Lung (tissue), 12 donors: ENCODE measurements around the gene SWSAP1. TPM values are rescaled to one million over a fixed set of nuclear protein-coding genes. Genes with fewer than 3 reads are reported as not detected.

Experiments used
- ATAC-seq: fragments of 200-7000 bp; cut with Tn5 transposase; one replicate; pipeline ENCODE4 v1.9.1; 2020; ENCODE audit warnings: moderate number of reproducible peaks; ENCODE audit not compliant: insufficient read depth, low FRiP score
- DNase-seq, 3 donors: peaks; one replicate each; pipeline ENCODE4 v3.0.0-alpha.2; 2013 to 2017
- H3K27ac ChIP-seq, 2 donors: one replicate each; pipeline ENCODE4 v1.5.1; 2013; ENCODE audit warnings: mild to moderate bottlenecking in 2 of 2, moderate library complexity in 2 of 2, control low read depth in 1 of 2, inconsistent platforms in 1 of 2, low read depth in 1 of 2, low read length in 1 of 2
- H3K27me3 ChIP-seq, 3 donors: one replicate each; pipeline ENCODE4 v1.5.1; 2013; ENCODE audit warnings: low read length in 2 of 3; ENCODE audit not compliant: control insufficient read depth in 3 of 3, insufficient read depth in 3 of 3
- H3K36me3 ChIP-seq, 4 donors: one replicate each; pipeline ENCODE4 v1.5.1; 2013; ENCODE audit warnings: low read length in 4 of 4, mild to moderate bottlenecking in 1 of 4, moderate library complexity in 1 of 4; ENCODE audit not compliant: control insufficient read depth in 4 of 4, insufficient read depth in 4 of 4
- H3K4me1 ChIP-seq, 5 donors: one replicate each; pipeline ENCODE4 v1.5.1; 2013; ENCODE audit warnings: low read length in 5 of 5, mild to moderate bottlenecking in 2 of 5, moderate library complexity in 1 of 5; ENCODE audit not compliant: control insufficient read depth in 5 of 5, insufficient read depth in 5 of 5
- H3K4me3 ChIP-seq: one replicate; pipeline ENCODE4 v1.5.1; 2013; ENCODE audit warnings: mild to moderate bottlenecking, control low read depth, moderate library complexity
- H3K9ac ChIP-seq, 2 donors: one replicate each; pipeline ENCODE4 v1.5.1; 2013; ENCODE audit warnings: low read length in 2 of 2, control low read depth in 1 of 2; ENCODE audit not compliant: insufficient read depth in 1 of 2
- H3K9me3 ChIP-seq, 4 donors: one replicate each; pipeline ENCODE4 v1.5.1; 2013; ENCODE audit warnings: low read length in 3 of 4, mild to moderate bottlenecking in 1 of 4, moderate library complexity in 1 of 4; ENCODE audit not compliant: control insufficient read depth in 4 of 4, insufficient read depth in 3 of 4
- WGBS, 2 donors: extraction: QIAGEN DNeasy Blood & Tissue Kit; methylation state at CpG; one replicate each; pipeline ENCODE4 v1.1.7; 2013; 5-methylcytosine and 5-hydroxymethylcytosine counted together
- polyA plus RNA-seq, 2 donors: library from polyadenylated mRNA; stranded (reverse); fragments of 200-250 nt; gene quantifications; one replicate each; pipeline ENCODE4 v1.2.1, GENCODE V29; 2013
- total RNA-seq, 2 donors: library from RNA; depleted of rRNA in 1 of 2; stranded (reverse); fragments of >200 nt in 1 of 2; gene quantifications; one replicate each; pipeline ENCODE4 v1.2.1, GENCODE V29; 2014 to 2021
- TF ChIP-seq, protein P1 (sequence below): IDR thresholded peaks from 2 replicates; pipeline ENCODE4 v1.5.1; 2012; ENCODE audit warnings: mild to moderate bottlenecking; ENCODE audit errors: control extremely low read depth, extremely low read depth
- donor health status: control.
- donor health status: control.
- donor health status: Bipolar disorder and iron deficiency.
- donor health status: healthy.
- donor health status: DM: yes; HTN: yes; CAD: no.

The SWSAP1 gene
- total and polyA plus RNA-seq, 4 donors = 1.1 to 4.1 (median 3.8) TPM

GRCh38 chr19:11373166-11373884 lies 1.1 kb upstream of the SWSAP1 start:
- peak overlapping the region in 1 of 2 donors; percentile 77 for H3K9ac ChIP-seq
- no peak overlapping the region for H3K27ac ChIP-seq
- no peaks in the 10 kb centered on the region for H3K27me3 ChIP-seq
- no peaks in the 10 kb centered on the region for H3K9me3 ChIP-seq
- TF ChIP-seq, protein P1, sequence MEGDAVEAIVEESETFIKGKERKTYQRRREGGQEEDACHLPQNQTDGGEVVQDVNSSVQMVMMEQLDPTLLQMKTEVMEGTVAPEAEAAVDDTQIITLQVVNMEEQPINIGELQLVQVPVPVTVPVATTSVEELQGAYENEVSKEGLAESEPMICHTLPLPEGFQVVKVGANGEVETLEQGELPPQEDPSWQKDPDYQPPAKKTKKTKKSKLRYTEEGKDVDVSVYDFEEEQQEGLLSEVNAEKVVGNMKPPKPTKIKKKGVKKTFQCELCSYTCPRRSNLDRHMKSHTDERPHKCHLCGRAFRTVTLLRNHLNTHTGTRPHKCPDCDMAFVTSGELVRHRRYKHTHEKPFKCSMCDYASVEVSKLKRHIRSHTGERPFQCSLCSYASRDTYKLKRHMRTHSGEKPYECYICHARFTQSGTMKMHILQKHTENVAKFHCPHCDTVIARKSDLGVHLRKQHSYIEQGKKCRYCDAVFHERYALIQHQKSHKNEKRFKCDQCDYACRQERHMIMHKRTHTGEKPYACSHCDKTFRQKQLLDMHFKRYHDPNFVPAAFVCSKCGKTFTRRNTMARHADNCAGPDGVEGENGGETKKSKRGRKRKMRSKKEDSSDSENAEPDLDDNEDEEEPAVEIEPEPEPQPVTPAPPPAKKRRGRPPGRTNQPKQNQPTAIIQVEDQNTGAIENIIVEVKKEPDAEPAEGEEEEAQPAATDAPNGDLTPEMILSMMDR = no peak
- H3K4me1 ChIP-seq = peaks cover 0 to 17% (median 13%) of the 10 kb centered on the region in 5 donors
- no peak overlapping the region for H3K4me3 ChIP-seq
- 51 to 52% methylated on average over 10 of the region's 10 CpGs for WGBS, 2 donors
- DNase-seq (peak; percentile 65 to 72 (median 70)), ATAC-seq (no peak)
- H3K36me3 ChIP-seq = peaks cover 0 to 5% (median 0%) of the 10 kb centered on the region in 4 donors

GRCh38 chr19:11373885-11374432 lies 507 bp upstream of the SWSAP1 start:
- DNase-seq = no peak
- 17 to 31% methylated on average over 11 of the region's 11 CpGs for WGBS, 2 donors

DNA sequence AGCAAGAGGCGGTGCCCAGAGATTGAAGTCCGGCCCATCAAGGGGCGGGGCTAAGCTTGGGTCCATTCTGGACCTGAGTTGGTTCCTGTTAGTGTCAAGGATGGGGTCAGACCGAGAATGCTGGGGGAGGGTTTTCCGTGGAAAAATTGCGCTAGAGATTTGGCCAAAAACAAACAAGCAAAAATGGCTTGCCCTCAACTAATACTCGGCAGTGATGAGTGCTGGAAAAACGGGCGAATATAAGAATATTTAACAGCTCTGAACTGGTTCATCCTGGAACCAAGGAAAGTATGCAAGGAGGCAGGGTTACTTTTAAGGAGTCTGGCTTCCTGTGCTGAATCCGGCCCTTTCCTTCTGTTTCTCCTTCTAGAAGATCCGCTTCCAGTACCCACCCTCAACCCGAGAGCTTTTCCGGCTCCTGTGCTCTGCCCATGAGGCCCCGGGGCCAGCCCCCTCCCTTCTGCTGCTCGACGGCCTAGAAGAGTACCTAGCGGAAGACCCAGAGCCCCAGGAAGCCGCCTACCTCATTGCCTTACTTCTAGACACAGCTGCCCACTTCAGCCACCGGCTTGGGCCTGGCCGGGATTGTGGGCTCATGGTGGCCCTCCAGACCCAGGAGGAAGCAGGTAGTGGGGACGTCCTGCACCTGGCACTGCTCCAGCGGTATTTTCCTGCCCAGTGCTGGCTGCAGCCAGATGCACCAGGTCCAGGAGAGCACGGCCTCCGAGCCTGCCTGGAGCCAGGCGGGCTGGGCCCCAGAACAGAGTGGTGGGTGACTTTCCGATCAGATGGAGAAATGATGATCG lies 880 bp downstream of the SWSAP1 start:
- DNase-seq (peak in 2 of 3 donors; percentile 69 to 80), ATAC-seq (no peak)
- 5 to 7% methylated on average over 27 of the region's 27 CpGs for WGBS, 2 donors

More at GRCh38 chr19:11373885-11374432, 507 bp upstream of the SWSAP1 start:
- Histone ChIP-seq H3K9ac (peak overlapping the region in 1 of 2 donors; percentile 77), H3K4me1 (peaks cover 0 to 17% (median 13%) of the 10 kb centered on the region in 5 donors), H3K27me3 (no peaks in the 10 kb centered on the region), H3K4me3 (peak overlapping the region; percentile 17), H3K36me3 (peaks cover 0 to 5% (median 0%) of the 10 kb centered on the region in 4 donors), H3K9me3 (no peaks in the 10 kb centered on the region), H3K27ac (no peak overlapping the region)
- no peak for ATAC-seq
- TF ChIP-seq, protein P1 = no peak

More for the DNA sequence above, 880 bp downstream of the SWSAP1 start:
- no peaks in the 10 kb centered on the region for H3K27me3 ChIP-seq
- H3K9ac ChIP-seq = peak overlapping the region; percentile 14 to 67
- TF ChIP-seq, protein P1 = no peak
- H3K36me3 ChIP-seq = peaks cover 0 to 5% (median 0%) of the 10 kb centered on the region in 4 donors
- H3K4me3 ChIP-seq = peak overlapping the region; percentile 29
- no peaks in the 10 kb centered on the region for H3K9me3 ChIP-seq
- peak overlapping the region; percentile 75 to 91 for H3K27ac ChIP-seq
- H3K4me1 ChIP-seq = peaks cover 0 to 19% (median 13%) of the 10 kb centered on the region in 5 donors
